Measurements from ENCODE around the gene ODAD3.

GRCh38 chr19:11461453-11461852, 26.5 kb upstream of the ODAD3 start:
- TF ChIP-seq POLR2A (IDR thresholded peaks at IDR 0.05; ENCODE audit: low read length) (no peak), GATA1 (IDR thresholded peaks at IDR 0.05; ENCODE audit: low read depth, low read length) (no peak)

Data from erythroblast (primary cell).